K562 (cell line): ENCODE results near the gene ZNF428. TPM values are rescaled to one million over a fixed set of nuclear protein-coding genes. Genes with fewer than 3 reads are reported as not detected.
A peak's percentile ranks its signal among the peaks of the same experiment; 100 is the strongest.

Source experiments
- ARID2 ChIP-seq: fragments of 450-650 bp; IDR thresholded peaks from 2 replicates; pipeline ENCODE4 v1.6.1; 2017; ENCODE audit warnings: antibody characterized with exemption, mild to moderate bottlenecking
- CBFB ChIP-seq: sonication (generic); formaldehyde crosslinking; IDR thresholded peaks from 2 replicates; pipeline ENCODE4 v1.4.0; 2020; ENCODE audit warnings: mild to moderate bottlenecking, missing genetic modification reagents
- CGGBP1 ChIP-seq: fragments of 250-450 bp; sonication (Bioruptor Pico); IDR thresholded peaks from 2 replicates; pipeline ENCODE4 v1.9.0; 2021; ENCODE audit warnings: mild to moderate bottlenecking
- FUS ChIP-seq: fragments of 200-400 bp; formaldehyde crosslinking; optimal IDR thresholded peaks from 2 replicates; pipeline ENCODE3; 2017; ENCODE audit warnings: low read depth, low read length
- HMGN3 ChIP-seq: IDR thresholded peaks from 2 replicates; pipeline ENCODE4 v1.6.1; 2011; ENCODE audit warnings: borderline replicate concordance, low read depth, mild to moderate bottlenecking, mixed read lengths, low read length; ENCODE audit not compliant: insufficient read length; ENCODE audit errors: extremely low read depth
- NFIC ChIP-seq: fragments of 450-650 bp; IDR thresholded peaks from 2 replicates; pipeline ENCODE4 v1.6.1; 2017; ENCODE audit warnings: mild to moderate bottlenecking, inconsistent platforms
- NR2C2 ChIP-seq, 2 experiments: fragments of 200-800 bp in 1 of 2; sonication (Bioruptor generic) in 1 of 2; sonication (generic) in 1 of 2; formaldehyde crosslinking in 1 of 2; IDR thresholded peaks; 2 replicates each; pipeline versions ENCODE4 v1.6.1 to v1.8.0; 2016 to 2022; ENCODE audit warnings: mild to moderate bottlenecking in 1 of 2, missing compliant biosample characterization in 1 of 2, missing genetic modification characterization in 1 of 2, missing genetic modification reagents in 1 of 2
- NUFIP1 ChIP-seq: fragments of 450-650 bp; IDR thresholded peaks from 2 replicates; pipeline ENCODE4 v1.6.1; 2018; ENCODE audit not compliant: partially characterized antibody
- PCBP1 ChIP-seq: fragments of 200-400 bp; formaldehyde crosslinking; IDR thresholded peaks from 2 replicates; pipeline ENCODE4 v1.6.1; 2018; ENCODE audit warnings: mild to moderate bottlenecking, low read depth, low read length; ENCODE audit not compliant: poor library complexity, severe bottlenecking
- RB1 ChIP-seq: fragments of 450-650 bp; IDR thresholded peaks from 2 replicates; pipeline ENCODE4 v1.6.1; 2017; ENCODE audit warnings: low read depth, mild to moderate bottlenecking
- STAG1 ChIP-seq: sonication (generic); formaldehyde crosslinking; IDR thresholded peaks from 2 replicates; pipeline ENCODE4 v1.5.0; 2020; ENCODE audit warnings: missing genetic modification reagents, borderline replicate concordance
- TFAP4 ChIP-seq: sonication (generic); formaldehyde crosslinking; IDR thresholded peaks from 2 replicates; pipeline ENCODE4 v1.8.0; 2022; ENCODE audit warnings: missing genetic modification reagents, mild to moderate bottlenecking, moderate library complexity, borderline replicate concordance
- TRIM24 ChIP-seq, 2 experiments: fragments of 450-650 bp; IDR thresholded peaks; 2 replicates each; pipeline ENCODE4 v1.6.1; 2016
- YY1 ChIP-seq, 3 experiments: IDR thresholded peaks; 2 replicates each; pipeline ENCODE4 v1.6.1; 2011; ENCODE audit warnings: low read length in 2 of 3, mild to moderate bottlenecking in 2 of 3, moderate library complexity in 2 of 3, borderline replicate concordance in 1 of 3, control low read depth in 1 of 3, low read depth in 1 of 3; ENCODE audit not compliant: insufficient read depth in 3 of 3, insufficient replicate concordance in 2 of 3, control insufficient read depth in 1 of 3, insufficient read length in 1 of 3; ENCODE audit errors: extremely low read depth in 1 of 3
- ZBTB11 ChIP-seq, 3 experiments: fragments of 200-800 bp in 1 of 3; fragments of 250-450 bp in 1 of 3; fragments of 450-650 bp in 1 of 3; sonication (Bioruptor Pico) in 1 of 3; sonication (Bioruptor generic) in 1 of 3; formaldehyde crosslinking in 1 of 3; IDR thresholded peaks; 2 replicates each; pipeline versions ENCODE4 v1.6.1 to v1.8.0; 2016 to 2022; ENCODE audit warnings: mild to moderate bottlenecking in 2 of 3, missing genetic modification characterization in 2 of 3, missing compliant biosample characterization in 1 of 3, moderate library complexity in 1 of 3
- ZFX ChIP-seq: sonication (generic); formaldehyde crosslinking; IDR thresholded peaks from 2 replicates; pipeline ENCODE4 v1.8.0; 2022; ENCODE audit warnings: mild to moderate bottlenecking, missing genetic modification reagents, moderate library complexity
- ZNF316 ChIP-seq: fragments of 450-650 bp; IDR thresholded peaks from 2 replicates; pipeline ENCODE4 v1.6.1; 2016
- polyA plus RNA-seq, 8 experiments: library from polyadenylated mRNA; depleted of rRNA in 4 of 8; stranded (reverse) in 5 of 8; unstranded in 3 of 8; fragments of >200 nt; fragmentation: Nextera tagmentation in 2 of 8; fragmentation: Illumina TruSeq in 1 of 8; extraction: Ambion mirVana in 2 of 8; extraction: Trizol in 1 of 8; gene quantifications; 2 replicates each; pipeline versions ENCODE4 v1.2.1 to v1.2.3, GENCODE V29; 2011 to 2014; ENCODE audit warnings: inconsistent platforms in 1 of 8, missing spikeins in 1 of 8
- total RNA-seq, 7 experiments: library from RNA; depleted of rRNA in 6 of 7; stranded (reverse); fragments of >200 nt in 6 of 7; fragmentation: Illumina TruSeq in 2 of 7; extraction: Trizol in 2 of 7; gene quantifications; 2 replicates each; pipeline versions ENCODE4 v1.2.1 to v1.2.3, GENCODE V29; 2011 to 2021; ENCODE audit warnings: low replicate concordance in 1 of 7
- TF ChIP-seq, protein P1 (sequence below): fragments of 450-650 bp; formaldehyde crosslinking; IDR thresholded peaks from 2 replicates; pipeline ENCODE4 v1.4.0; 2022; ENCODE audit warnings: missing genetic modification characterization

ZNF428 gene
- total and polyA plus RNA-seq, 9 of the 15 experiments (the other 6 are each of a cell fraction or from before 2014, with no cell fraction given), result 0.15 to 85.7 (median 15.9) TPM

- TF ChIP-seq ZBTB11 (CRISPR knock-in tag; IDR thresholded peaks at IDR 0.05) (no peak), YY1 (IDR thresholded peaks at IDR 0.05; ENCODE audit: borderline replicate concordance in 1 of 3, control insufficient read depth in 1 of 3, extremely low read depth in 1 of 3, insufficient read depth in 3 of 3, insufficient read length in 1 of 3, insufficient replicate concordance in 2 of 3, low read depth in 1 of 3, low read length in 2 of 3) (peak in 1 of 3 experiments; percentile 8), CBFB (CRISPR knock-in tag) (0 out of 2 replicates have a peak, but pooled peaks have one; percentile 12), NR2C2 (CRISPR knock-in tag; IDR thresholded peaks at IDR 0.05) (0 out of 2 replicates have a peak, but pooled peaks have one; percentile 17), NR2C2 (tag; IDR thresholded peaks at IDR 0.05) (no peak), PCBP1 (peak; percentile 49), ARID2 (no peak), ZNF316 (peak; percentile 81), STAG1 (CRISPR knock-in tag) (peak; percentile 24; the same call in 1 of the 2 replicates), RB1 (peak; percentile 21; the same call in 1 of the 2 replicates), CGGBP1 (CRISPR knock-in tag) (no peak), NUFIP1 (no peak), ZFX (CRISPR knock-in tag) (0 out of 2 replicates have a peak, but pooled peaks have one; percentile 6), TFAP4 (CRISPR knock-in tag) (peak; percentile 61), HMGN3 (peak; percentile 57), TRIM24 (IDR thresholded peaks at IDR 0.05) (0 out of 4 replicates have a peak, but pooled peaks of 1 of the 2 experiments have one; percentile 30), FUS (no peak), NFIC (peak; percentile 17; the same call in 1 of the 2 replicates)
- TF ChIP-seq, protein P1, sequence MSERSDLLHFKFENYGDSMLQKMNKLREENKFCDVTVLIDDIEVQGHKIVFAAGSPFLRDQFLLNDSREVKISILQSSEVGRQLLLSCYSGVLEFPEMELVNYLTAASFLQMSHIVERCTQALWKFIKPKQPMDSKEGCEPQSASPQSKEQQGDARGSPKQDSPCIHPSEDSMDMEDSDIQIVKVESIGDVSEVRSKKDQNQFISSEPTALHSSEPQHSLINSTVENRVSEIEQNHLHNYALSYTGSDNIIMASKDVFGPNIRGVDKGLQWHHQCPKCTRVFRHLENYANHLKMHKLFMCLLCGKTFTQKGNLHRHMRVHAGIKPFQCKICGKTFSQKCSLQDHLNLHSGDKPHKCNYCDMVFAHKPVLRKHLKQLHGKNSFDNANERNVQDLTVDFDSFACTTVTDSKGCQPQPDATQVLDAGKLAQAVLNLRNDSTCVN (CRISPR knock-in tag), result peak; percentile 62; the same call in 1 of the 2 replicates
Observed at GRCh38 chr19:43639519-43640423, 20.3 kb upstream of the ZNF428 start, which contains the start of gene CADM4 (continued).
